Esophagus (tissue), 2 donors: ENCODE results near the gene RTP3. TPM values are rescaled to one million over a fixed set of nuclear protein-coding genes. Genes with fewer than 3 reads are reported as not detected.
"Not testable (repeated sequence)": the region's sequence is repeated elsewhere in the genome, so short reads cannot be mapped to it uniquely, and the experiment has no call there.

Experiments
- H3K27ac ChIP-seq, 2 donors: one replicate each; pipeline ENCODE4 v1.5.1; 2013; ENCODE audit warnings: low read depth in 2 of 2, mild to moderate bottlenecking in 2 of 2, inconsistent platforms in 1 of 2, low read length in 1 of 2, moderate library complexity in 1 of 2
- H3K27me3 ChIP-seq, 2 donors: one replicate each; pipeline ENCODE4 v1.6.1; 2013; ENCODE audit warnings: low read length in 2 of 2, control low read depth in 1 of 2, mild to moderate bottlenecking in 1 of 2; ENCODE audit not compliant: insufficient read depth in 2 of 2, control insufficient read depth in 1 of 2
- H3K36me3 ChIP-seq, 2 donors: one replicate each; pipeline ENCODE4 v1.6.1; 2013; ENCODE audit warnings: low read length in 1 of 2; ENCODE audit not compliant: control insufficient read depth in 2 of 2, insufficient read depth in 2 of 2
- H3K4me1 ChIP-seq, 2 donors: one replicate each; pipeline ENCODE4 v1.6.1; 2013; ENCODE audit warnings: low read length in 1 of 2; ENCODE audit not compliant: control insufficient read depth in 2 of 2, insufficient read depth in 2 of 2
- H3K4me3 ChIP-seq, 2 donors: one replicate each; pipeline ENCODE4 v1.5.1; 2013; ENCODE audit warnings: low read length in 2 of 2, mild to moderate bottlenecking in 2 of 2, low read depth in 1 of 2, moderate library complexity in 1 of 2
- H3K9me3 ChIP-seq, 2 donors: one replicate each; pipeline ENCODE4 v1.6.1; 2013; ENCODE audit warnings: mild to moderate bottlenecking in 2 of 2, low read depth in 1 of 2, low read length in 1 of 2, moderate library complexity in 1 of 2; ENCODE audit not compliant: control insufficient read depth in 2 of 2, insufficient read depth in 1 of 2
- WGBS, 2 donors: extraction: QIAGEN DNeasy Blood & Tissue Kit; methylation state at CpG; one replicate each; pipeline ENCODE4 v1.1.7; 2013; 5-methylcytosine and 5-hydroxymethylcytosine counted together
- polyA plus RNA-seq, 2 donors: library from polyadenylated mRNA; stranded (reverse); fragments of 200-250 nt; gene quantifications; one replicate each; pipeline ENCODE4 v1.2.3, GENCODE V29; 2013
- donor health status: healthy with polysubstance abuse.
- donor health status: Bipolar disorder and iron deficiency.

The RTP3 gene
- polyA plus RNA-seq, 2 donors, result not detected

DNA sequence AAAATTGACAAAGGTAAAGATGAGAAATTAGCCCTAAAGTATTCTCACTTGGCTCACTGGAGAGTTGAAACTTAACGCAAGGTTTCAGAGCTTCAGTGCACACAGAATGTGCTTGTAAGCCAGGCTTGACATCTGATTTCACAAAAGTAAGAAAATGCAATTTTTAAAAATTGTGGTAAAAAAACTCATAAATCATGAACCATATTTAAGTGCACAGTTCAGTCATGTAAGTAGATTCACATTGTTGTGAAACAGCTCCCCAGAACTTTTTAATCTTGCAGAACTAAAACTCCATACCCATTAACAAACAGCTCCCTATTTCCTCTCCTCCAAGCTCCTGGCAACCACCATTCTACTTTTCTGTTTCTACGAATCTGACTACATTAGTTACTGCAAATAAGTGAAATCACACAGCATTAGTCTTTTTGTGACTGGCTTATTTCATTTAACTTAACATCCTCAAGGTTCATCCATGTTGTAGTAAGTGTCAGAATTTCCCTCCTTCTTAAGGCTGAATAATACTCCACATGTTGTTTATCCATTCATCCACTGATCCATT, 14.5 kb downstream of the RTP3 start:
- no peak overlapping the region for H3K27ac ChIP-seq
- no peaks in the 10 kb centered on the region for H3K36me3 ChIP-seq
- no peaks in the 10 kb centered on the region for H3K4me1 ChIP-seq
- 78 to 80% methylated on average over 2 of the region's 2 CpGs for WGBS, 2 donors
- no peak overlapping the region for H3K4me3 ChIP-seq
- H3K9me3 ChIP-seq, result no peaks in the 10 kb centered on the region
- no peaks in the 10 kb centered on the region for H3K27me3 ChIP-seq

- Histone ChIP-seq H3K4me3 (no peak overlapping the region), H3K9me3 (no peaks in the 10 kb centered on the region), H3K36me3 (no peaks in the 10 kb centered on the region), H3K27ac (no peak overlapping the region), H3K4me1 (no peaks in the 10 kb centered on the region), H3K27me3 (no peaks in the 10 kb centered on the region)
- 91 to 93% methylated on average over 4 of the region's 4 CpGs for WGBS, 2 donors
These were observed 18.7 kb downstream of the RTP3 start for GRCh38 chr3:46516521-46516920.

- Histone ChIP-seq H3K27me3 (no peaks in the 10 kb centered on the region), H3K27ac (no peak overlapping the region), H3K4me1 (no peaks in the 10 kb centered on the region), H3K9me3 (no peaks in the 10 kb centered on the region), H3K36me3 (no peaks in the 10 kb centered on the region), H3K4me3 (no peak overlapping the region)
- WGBS, 2 donors, result 77 to 78% methylated on average over 7 of the region's 7 CpGs
These were observed 19.4 kb downstream of the RTP3 start for GRCh38 chr3:46517016-46517783.

- H3K4me1 ChIP-seq, result no peaks in the 10 kb centered on the region
- no peak overlapping the region for H3K27ac ChIP-seq
- H3K4me3 ChIP-seq, result no peak overlapping the region
- H3K27me3 ChIP-seq, result no peaks in the 10 kb centered on the region
- no peaks in the 10 kb centered on the region for H3K36me3 ChIP-seq
- no peaks in the 10 kb centered on the region for H3K9me3 ChIP-seq
- WGBS, 2 donors, result 90 to 95% methylated on average over 2 of the region's 2 CpGs
These were observed 20.0 kb downstream of the RTP3 start for GRCh38 chr3:46517784-46518181.

- H3K4me1 ChIP-seq, result no peaks in the 10 kb centered on the region
- no peaks in the 10 kb centered on the region for H3K36me3 ChIP-seq
- no peaks in the 10 kb centered on the region for H3K27me3 ChIP-seq
- H3K9me3 ChIP-seq, result no peaks in the 10 kb centered on the region
- WGBS, 2 donors, result 94 to 95% methylated on average over 2 of the region's 2 CpGs
- no peak overlapping the region for H3K27ac ChIP-seq
- no peak overlapping the region for H3K4me3 ChIP-seq
These were observed 22.2 kb downstream of the RTP3 start for GRCh38 chr3:46519952-46520351.

- Histone ChIP-seq H3K9me3 (no peaks in the 10 kb centered on the region), H3K4me1 (no peaks in the 10 kb centered on the region), H3K4me3 (no peak overlapping the region), H3K36me3 (no peaks in the 10 kb centered on the region), H3K27ac (no peak overlapping the region), H3K27me3 (no peaks in the 10 kb centered on the region)
- 62 to 74% methylated on average over 3 of the region's 3 CpGs for WGBS, 2 donors
These were observed 22.8 kb downstream of the RTP3 start for GRCh38 chr3:46520531-46520930.

- no peaks in the 10 kb centered on the region for H3K9me3 ChIP-seq
- no peaks in the 10 kb centered on the region for H3K27me3 ChIP-seq
- no peak overlapping the region for H3K27ac ChIP-seq
- H3K36me3 ChIP-seq, result no peaks in the 10 kb centered on the region
- no peaks in the 10 kb centered on the region for H3K4me1 ChIP-seq
- no peak overlapping the region for H3K4me3 ChIP-seq
- WGBS, 2 donors, result 80 to 81% methylated on average over 9 of the region's 9 CpGs
These were observed 23.3 kb downstream of the RTP3 start for GRCh38 chr3:46521096-46521495.

GRCh38 chr3:46522201-46522600, 24.4 kb downstream of the RTP3 start:
- not testable (repeated sequence) for H3K27ac ChIP-seq, H3K9me3 ChIP-seq, H3K36me3 ChIP-seq, H3K27me3 ChIP-seq, H3K4me3 ChIP-seq, H3K4me1 ChIP-seq
- WGBS, 2 donors, result 78 to 80% methylated on average over 4 of the region's 4 CpGs

DNA sequence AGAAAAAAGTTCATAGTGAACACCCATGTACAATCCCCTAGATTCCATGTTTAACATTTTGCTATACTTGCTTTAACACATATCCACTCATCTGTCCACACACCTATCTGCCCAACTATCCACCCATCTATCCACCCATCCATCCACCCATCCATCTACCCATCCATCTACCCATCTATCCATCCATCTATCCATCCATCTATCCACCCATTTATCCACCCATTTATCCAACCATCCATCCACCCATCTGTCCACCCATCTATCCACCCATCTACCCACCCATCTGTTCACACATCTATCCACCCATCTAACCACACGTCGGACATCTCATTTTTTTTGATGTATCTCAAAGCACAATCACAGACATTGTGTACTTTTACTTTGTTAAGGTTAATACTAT, 25.8 kb downstream of the RTP3 start:
- no peaks in the 10 kb centered on the region for H3K36me3 ChIP-seq
- 89 to 90% methylated on average over 2 of the region's 2 CpGs for WGBS, 2 donors
- no peak overlapping the region for H3K4me3 ChIP-seq
- no peaks in the 10 kb centered on the region for H3K27me3 ChIP-seq
- peaks cover 0 to 2% of the 10 kb centered on the region in 2 donors for H3K4me1 ChIP-seq
- H3K9me3 ChIP-seq, result no peaks in the 10 kb centered on the region
- no peak overlapping the region for H3K27ac ChIP-seq

DNA sequence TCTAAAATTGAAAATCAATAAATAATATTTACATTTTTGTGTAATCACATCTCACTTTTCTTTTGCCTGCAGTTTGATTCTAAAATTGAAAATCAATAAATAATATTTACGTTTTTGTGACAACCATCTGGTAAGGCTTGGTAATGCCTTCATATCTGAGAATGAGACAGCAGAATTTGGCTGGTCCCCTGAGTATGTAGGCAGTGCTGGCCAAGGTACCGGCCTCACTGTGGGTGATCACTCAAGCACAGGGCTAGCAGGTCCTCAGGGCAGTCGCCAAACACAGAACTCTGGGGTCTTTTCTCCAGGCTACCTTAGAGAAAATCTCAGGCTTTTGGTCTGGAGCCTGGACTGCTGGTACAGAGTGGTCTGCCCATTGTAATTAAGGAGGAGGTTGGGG, 26.2 kb downstream of the RTP3 start:
- no peaks in the 10 kb centered on the region for H3K9me3 ChIP-seq
- H3K27ac ChIP-seq, result no peak overlapping the region
- H3K27me3 ChIP-seq, result no peaks in the 10 kb centered on the region
- 83 to 84% methylated on average over 3 of the region's 3 CpGs for WGBS, 2 donors
- peaks cover 0 to 2% of the 10 kb centered on the region in 2 donors for H3K4me1 ChIP-seq
- H3K36me3 ChIP-seq, result no peaks in the 10 kb centered on the region
- no peak overlapping the region for H3K4me3 ChIP-seq
